Medulla oblongata (tissue), 1 donor: ENCODE measurements around the gene TMEM181.
"Not testable (repeated sequence)": the region's sequence is repeated elsewhere in the genome, so short reads cannot be mapped to it uniquely, and the experiment has no call there.

ENCODE experiments used
- DNase-seq: peaks from one replicate; pipeline ENCODE4 v3.0.0-alpha.2; 2015; ENCODE audit errors: extremely low spot score

Gene TMEM181

DNA sequence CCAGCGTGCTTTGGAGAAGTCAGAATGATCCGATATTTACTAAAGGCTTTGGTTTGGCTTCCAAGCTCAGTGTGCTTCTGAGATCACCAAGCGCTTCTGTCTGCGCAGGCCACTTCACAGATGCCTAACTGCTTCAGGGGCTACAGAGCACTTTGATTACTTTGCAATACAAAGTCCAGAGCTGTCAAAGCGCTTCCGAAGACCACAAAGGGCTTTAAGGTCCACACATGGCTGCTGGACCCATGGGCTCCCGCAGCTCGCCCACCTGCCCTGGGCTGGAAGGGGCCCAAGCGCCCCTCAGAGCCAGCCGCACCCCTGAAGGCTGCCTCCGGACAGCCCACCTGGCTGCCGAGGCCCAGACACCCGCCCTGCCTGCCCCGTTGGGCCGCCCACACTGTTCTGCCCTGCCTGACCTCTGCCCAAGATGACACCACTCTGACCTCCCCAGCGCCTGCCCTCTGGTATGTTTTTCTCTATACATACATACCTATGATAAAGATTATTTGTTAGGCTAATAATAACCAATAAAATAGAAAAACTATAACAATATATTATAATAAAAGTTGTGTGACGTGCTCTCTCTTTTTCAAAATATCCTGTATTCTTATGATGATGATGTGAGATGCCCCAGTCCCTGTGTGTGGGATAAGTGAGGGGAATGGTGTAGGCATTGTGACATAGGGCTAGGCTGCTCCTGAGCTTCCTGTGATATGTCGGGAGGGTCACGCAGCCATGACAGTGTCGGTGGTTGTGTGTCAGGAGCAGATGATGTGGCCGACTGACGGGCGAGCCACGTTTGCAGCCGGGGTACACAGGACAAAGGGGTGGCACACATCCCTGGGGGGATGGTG lies 62.0 kb downstream of the TMEM181 start:
- DNase-seq, result no peak

DNA sequence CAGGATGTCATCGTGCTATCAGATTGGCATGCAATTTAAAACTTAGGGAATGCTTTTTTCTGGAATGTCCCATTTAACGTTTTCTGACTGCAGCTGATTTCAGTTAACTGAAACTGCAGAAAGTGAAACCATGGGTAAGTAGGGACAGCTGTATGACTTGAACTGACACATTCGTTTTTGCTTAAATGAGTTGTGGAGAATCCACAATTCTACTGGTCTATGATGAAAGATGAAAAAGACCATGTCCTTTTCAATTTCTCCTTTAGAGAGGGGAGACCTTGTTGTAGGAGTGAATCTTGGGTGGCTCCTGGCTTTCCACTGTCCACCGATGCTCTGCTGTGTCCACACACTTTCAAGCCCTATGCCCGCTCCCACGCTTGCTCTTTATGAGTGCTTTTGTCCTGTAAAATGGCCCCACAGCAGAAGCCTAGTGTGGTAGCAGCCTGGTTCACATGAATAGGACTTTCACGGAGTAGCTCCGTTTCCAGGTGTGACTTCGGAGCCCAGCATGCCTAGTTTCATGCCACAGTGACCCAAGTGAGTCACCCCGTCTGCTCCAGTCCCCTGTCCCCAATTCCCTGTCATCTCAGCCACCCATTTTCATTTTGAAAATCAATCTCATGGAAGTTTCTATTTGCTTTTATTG lies 62.8 kb downstream of the TMEM181 start:
- DNase-seq, result no peak

DNA sequence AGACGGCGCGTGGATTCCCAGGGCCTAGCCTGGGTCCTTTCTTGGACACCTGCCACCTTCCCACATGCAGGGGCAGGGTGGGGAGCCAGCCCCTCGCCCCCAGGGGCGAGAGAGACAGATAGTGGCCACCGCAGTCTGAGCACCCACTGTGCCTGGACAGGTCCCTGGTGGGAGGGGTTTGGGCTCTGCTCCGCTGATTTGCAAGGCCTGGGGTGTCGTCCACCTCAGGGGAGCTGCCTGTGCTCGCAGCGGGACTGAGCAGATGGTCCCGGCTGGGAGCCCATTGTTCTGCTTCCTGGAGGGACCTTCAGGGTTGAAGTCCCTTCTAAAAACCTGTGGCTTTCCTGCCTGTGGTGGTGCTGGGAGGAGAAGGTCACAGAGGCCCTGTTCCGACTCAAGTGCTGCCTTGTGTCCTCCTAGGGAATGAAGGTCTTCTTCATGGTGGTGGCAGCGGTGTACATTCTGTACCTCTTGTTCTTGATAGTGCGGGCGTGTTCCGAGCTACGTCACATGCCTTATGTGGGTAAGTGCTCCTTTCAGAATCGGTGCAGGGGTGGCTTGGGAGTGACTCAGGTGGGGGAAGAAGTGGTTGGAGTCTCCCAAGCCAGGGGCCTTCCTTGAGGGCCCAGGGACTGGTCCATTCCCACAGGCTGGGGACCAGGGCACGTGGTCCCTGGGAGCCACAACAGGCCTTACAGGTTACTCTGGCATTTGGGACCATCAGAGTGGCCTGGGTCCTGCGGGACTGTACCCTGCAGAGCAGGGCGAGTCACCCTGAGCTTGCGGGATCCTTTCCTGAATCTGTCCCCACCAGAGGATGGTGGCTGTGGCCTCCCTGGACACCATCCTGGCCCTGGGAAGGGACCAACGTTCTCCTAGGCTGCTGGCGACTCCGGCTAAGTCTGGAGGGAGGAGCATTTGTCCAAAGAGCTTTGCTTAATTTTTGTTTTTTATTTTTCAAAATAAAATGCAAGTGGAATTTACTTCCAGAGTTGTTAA lies 65.1 kb downstream of the TMEM181 start:
- no peak for DNase-seq

DNA sequence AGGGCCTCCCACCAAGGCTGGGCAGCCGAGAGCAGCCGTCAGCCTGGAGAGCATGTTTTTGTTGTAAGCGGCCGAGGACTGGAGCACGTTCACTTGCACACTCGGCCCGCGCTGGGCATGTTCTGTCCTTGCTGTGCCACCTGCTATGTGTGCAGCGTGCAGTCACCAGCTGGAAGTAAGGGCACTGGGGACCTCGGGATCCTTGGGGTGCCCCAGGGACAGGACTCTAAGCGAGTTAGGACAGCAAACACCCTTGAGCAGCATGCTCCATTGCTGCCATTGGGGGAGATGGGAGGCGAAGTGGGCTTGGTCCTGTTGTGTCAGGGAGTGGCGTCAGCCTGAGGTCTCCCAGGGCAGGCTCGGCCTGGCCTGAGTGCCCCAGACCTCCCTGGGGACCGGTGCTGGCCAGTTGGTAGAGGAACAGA lies 66.0 kb downstream of the TMEM181 start:
- no peak for DNase-seq

DNA sequence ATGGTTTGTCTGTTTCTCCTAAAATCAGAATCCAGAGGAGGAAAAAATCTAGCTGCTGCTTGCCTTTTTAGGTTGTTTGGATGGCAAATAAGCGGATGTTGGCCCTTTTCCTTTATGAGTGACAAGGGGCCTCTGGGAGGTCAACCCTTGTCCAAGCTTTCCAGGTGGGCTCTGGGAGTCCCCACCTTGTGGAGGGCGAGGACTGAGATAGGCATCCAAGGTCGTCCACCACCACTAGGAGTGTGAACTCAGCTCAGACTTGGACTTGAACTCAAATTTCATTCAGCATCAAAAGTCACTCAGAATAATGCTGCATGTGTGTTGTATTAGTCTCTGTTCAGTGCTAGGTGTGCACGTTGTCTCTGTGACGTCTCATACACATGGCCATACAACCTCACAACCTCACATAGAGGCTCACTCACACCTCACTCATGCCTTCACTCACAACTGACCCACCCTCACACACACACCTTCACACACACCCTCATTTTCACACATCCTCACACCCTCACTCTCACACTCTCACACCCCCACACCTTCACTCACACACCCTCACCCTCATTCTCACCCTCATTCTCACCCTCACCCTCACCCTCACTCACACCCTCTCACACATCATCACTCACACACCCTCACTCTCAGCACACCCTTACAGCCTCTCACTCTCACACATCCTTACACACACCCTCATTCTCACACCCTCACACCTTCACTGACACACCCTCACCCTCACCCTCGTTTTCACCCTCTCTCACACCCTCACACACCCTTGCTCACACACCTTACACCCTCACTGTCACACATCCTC lies 66.7 kb downstream of the TMEM181 start:
- DNase-seq, result no peak

DNA sequence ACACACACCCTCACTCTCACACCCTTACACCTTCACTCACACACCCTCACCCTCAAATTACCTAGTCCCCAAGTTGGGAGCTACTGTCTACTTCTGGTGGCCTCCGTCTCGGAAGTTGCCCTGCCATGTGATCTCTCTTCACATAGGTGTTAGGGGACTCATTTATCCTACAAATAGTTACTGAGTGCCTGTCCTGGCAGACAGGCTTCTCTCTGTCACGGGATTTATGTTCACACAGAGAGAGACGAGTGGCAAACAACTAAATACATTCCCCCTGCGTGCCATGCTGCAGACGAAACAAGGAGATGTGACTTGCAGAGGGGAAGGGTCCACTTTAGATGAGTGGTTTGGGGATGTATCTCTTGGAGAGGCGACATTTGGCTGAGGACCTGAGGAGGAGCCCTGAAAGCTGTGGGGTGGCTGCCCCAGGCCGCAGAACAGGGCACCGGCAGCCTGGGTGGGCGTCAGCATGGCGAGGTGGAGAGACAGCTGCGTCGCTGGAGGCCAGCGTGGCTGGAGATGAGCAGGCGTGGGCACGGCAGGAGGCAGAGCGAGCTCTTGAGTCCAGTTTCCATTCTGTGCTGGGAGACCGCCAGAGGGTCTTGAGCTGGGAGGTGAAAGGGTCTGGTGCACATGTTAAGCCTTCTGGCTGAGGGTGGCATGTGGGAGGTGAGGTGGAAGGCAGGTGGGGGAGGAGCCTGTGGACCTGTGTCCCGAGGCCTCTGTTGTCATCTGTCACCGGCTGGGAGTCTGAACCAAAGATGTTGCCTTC lies 67.5 kb downstream of the TMEM181 start:
- DNase-seq, result no peak

DNA sequence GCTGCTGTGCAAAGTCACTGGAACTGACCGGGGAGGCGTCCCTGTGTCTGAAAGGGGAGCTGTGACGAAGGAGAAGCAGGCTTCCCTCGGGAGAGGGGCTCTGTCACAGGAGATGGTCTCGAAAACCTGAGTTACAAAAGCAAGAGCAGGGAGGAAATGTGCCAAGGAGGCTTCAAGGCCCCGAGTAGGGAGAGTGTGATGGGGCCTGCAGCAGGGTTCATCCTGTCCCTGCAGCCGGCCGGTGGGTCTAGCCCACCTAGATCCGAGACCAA lies 68.0 kb downstream of the TMEM181 start:
- no peak for DNase-seq

DNA sequence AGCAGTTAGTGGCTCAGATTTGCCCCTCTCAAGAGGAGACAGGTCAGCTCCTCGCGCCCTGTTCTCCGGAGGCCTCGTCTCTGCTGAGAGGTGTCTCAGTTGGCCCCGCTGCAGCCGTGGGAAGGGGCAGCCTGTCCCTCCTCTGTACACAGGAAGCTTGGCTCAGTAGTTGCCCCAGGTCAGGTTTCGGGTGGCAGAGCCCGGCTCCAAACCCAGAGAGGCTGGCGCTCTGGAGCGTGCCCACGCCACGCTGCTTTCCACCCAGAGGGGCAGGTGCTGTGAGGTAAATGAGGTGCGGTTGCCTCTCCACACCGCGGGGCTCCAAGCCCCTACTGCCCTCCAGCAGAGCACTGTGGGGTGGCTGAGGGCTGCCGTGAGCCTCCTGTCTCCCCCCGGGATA lies 68.7 kb downstream of the TMEM181 start:
- no peak for DNase-seq

DNA sequence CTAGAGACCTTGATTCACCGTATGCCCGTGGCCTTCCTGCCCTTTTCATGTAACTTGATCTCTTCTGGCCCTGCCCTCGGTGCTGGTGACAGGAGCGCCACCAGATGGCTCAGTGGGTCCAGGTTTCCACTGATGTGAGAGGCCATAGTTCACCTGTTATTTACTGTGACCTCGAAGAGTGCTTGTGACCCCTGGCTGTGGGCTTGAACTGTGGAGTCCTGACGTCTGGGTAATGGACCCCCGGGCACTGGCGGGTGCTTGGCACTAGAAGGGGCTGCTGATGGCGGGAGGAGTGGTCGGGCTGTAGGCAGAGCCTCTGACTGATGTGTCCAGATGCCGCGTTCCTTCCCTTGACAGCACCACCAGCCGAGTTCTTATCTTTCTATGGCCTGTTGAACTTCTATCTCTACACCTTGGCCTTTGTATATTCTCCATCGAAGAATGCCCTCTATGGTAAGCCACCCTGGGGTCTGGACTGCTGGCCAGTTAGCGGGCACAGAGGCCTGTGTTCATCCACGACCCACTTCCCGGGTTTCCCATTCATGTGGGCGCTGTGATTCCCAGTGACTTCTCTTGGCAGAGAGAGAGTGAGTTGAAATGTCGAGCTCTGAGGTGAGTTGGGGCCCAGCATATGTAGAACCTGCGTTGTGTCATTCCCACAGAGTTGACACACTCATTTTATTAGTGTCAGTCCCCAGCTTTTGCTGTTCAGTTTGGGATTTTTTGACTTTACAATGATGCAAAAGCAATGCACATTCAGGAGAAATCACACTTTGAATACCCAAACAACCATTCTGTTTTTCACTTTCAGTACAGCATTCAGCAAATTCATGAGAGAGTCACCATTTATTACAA lies 69.7 kb downstream of the TMEM181 start:
- DNase-seq, result no peak

DNA sequence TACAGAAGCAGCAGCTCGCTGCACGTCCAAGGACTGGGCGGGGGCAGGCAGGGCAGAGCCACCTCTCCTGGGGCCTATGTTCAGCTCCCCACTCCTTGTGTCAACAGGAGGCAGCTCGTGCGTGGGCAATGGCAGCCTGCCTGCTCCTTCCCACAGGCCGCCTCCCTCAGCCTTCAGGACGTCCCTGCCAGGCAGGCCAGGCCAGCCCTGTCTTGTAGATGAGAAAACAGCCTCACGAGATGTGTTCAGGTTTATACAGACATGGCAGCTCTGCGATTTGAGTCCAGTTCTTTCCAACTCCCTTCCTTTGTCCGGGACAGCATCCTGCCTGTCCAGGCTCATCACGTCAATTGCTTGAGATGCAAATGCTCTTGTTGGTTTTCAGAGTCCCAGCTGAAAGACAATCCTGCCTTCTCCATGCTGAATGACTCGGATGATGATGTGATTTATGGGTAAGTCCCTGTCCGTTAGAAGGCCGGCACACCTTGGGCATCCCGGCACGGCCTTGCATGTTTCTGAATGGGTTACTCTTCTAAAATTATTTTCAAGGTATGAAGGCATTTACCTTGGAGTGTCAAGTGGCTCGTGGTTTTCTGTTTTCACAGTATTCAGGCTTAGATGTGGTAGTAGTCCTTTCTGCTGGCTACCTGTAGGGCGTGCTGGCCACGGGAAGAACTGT lies 71.2 kb downstream of the TMEM181 start:
- DNase-seq, result no peak

DNA sequence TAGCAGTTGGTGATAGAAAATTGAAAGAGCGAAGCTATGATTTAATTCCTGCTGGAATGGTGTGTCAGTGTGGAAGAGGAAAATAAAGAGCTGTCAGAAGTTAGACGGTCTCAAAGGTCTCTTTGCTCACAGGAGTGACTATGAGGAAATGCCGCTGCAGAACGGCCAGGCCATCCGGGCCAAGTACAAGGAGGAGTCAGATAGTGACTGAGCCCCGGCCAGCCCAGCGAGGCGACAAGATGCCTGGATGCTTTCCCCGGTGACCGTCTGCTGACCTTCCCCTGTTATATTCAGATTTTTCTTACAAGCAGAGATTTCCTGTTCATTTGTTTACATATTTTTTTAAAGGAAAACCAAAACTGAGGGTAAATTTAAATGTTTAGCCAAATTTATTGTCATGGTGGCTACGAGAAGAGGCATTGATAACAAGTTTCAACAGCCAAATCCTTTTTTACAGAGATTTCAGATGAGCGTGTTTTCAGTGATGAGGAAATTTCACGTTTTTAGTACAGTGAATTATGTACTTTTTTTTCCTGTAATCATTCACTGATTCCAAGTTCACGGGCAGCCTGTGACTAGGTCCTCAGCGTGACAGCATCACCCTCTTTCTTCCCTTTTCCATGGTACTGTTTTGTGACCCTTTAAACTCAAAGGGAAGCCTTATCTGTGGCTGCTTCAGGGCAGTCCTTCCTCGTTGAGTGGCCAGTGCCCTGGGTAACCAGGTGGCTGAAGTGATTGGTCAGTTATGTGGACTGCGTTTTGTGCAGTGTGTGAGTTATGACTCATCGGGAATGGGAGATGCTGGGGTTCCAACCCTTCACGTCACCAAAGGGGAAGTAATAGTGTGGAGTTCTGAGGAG lies 72.0 kb downstream of the TMEM181 start:
- no peak for DNase-seq

DNA sequence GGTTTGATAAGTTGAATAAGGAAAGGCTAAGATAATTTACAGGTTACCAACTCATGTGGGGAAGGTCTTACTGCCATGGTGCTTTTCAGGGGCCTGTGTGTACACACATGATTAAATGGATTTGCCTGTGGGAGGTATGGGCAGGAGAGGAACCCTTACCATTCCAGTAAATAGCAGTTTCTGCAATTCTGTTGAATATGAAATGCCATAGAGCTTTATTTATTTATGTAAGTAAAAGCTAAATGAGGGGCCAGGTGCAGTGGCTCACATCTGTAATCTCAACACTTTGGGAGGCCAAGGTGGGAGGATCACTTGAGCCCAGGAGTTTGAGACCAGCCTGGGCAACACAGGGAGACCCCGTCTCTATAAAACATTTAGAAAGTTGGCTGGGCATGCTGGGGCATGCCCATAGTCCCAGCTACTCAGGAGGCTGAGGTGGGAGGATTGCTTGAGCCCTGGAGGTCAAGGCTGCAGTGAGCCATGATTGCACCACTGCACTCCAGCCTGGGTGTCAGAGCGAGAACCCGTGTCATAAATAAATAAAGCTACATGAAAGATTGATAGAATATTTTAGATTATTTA lies 72.7 kb downstream of the TMEM181 start:
- DNase-seq, result not testable (repeated sequence)

DNA sequence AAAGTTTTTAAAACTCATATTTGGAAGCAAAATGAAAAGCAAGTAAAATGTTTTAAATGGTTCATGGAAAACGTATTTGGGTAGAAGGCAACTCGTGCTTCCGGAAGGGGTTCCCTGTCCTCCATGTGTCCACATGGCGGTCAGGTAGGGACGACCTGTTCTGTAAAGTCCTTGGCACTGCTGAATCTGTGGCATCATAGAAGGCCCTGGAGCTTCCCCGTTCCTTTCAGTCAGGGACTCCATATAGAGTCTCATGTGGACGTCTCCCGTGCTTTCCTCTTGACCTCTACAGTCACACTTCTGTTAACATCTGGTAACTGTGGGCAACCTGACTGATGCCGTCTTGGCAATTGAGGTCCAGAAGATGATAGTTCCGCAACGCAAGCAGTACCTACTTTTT lies 73.2 kb downstream of the TMEM181 start:
- no peak for DNase-seq

DNA sequence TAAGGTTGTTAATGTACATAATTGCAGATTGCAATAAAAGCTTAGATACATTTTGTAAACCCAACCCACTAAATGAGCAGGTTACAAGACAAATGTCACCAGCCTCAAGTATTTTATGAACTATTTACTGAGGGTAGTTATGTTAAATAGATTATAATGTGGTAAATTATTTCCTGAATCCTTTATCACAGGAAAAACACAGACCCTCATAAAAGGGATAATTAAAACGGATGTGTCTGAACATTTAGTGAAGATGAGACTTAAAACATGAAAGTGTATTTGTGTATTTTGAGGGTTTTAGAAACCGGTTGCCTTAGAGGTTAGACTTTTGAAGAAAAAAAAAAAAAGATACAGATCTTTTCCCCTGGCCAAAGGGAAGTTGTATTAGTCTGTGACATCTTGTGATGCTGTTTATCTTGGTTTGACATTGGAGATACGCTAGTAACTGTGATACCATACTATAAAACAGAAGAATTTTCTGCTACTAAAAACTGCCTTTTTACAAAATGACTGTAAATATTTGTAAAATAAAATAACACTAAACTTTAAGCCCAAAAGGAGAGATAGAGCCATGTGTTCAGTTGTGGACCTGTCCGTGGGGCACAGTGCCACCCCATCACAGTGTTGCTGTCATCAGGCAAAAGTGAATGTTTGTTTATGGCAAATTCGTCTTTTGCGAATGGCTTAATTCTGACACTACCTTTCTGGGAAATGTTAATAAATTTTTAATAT lies 75.0 kb downstream of the TMEM181 start:
- no peak for DNase-seq

DNA sequence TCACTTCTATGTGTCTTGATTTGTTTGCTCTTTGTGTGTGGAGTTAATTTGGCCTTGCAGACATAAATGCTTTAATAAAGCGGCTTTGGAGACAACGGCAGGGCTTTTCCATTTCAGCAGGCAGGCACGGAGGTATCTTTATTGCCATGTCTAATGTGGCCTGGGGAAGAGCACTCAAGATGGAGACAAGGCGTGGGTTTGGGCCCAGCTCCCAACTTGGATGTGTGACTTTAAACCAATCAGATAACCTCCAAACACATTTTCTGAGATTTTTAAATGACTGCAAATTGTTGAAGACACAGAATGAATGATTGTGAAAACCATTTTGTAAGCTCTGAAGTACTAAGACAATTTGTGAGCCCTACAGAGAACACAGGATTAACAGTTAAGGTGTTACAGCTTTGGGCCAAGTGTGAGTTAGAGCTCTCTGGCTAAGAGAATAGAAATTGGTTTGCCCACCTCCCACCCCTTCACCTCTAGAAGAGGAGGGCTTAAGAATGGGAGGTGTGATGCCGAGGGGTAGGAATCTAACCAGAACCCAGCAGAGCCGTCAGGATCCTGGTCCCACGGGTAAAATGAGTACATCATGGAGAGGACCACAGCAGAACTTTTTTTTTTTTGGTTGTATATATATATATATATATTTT lies 75.7 kb downstream of the TMEM181 start:
- no peak for DNase-seq

DNA sequence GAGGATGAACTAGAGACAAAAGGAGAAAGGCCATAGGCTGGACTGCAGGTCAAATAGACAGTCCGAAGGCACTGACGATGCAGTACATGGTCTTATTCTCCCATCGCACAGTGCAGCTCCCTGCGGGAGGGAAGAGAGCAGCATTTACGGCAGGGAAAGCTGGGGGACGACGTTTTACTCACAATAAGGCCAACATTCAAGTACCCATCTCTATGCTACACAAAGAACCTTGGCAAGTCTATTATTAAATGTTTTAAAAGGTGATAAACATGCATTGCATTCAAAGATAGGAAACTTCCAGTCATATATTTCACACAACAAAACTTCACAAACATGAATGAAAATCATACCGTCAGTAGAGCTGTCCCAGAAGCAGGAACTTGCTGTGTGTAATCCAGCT lies 76.9 kb downstream of the TMEM181 start:
- DNase-seq, result no peak
